Panc1 (cell line): ENCODE results near the gene NBL1. TPM values are rescaled to one million over a fixed set of nuclear protein-coding genes. Genes with fewer than 3 reads are reported as not detected.

Experiments used
- ATAC-seq: fragments of 200-7000 bp; cut with Tn5 transposase; 2 replicates; pipeline ENCODE4 v1.9.1; 2020; ENCODE audit warnings: mild to moderate bottlenecking, moderate library complexity
- BruUV-seq: library from RNA; stranded (reverse); fragments of 400-500 nt; replicated peaks from 2 replicates; lab custom pipeline; 2021; lab: Mats Ljungman, UMichigan
- CTCF ChIA-PET: fragments of 300-600 bp; sonication (Branson Sonifier 250); formaldehyde crosslinking; loops from one replicate; lab custom pipeline; 2022; ENCODE audit warnings: antibody characterized with exemption; lab: Charles Lee
- POLR2A ChIA-PET: fragments of 300-600 bp; sonication (Branson Sonifier 250); formaldehyde crosslinking; loops from one replicate; lab custom pipeline; 2022; ENCODE audit warnings: antibody characterized with exemption; lab: Charles Lee
- DNase-seq: peaks from one replicate; pipeline ENCODE4 v3.0.0-alpha.2; 2010; ENCODE audit warnings: low read depth, low spot score
- H3K27ac ChIP-seq: 2 replicates; pipeline ENCODE4 v1.5.1; 2011; ENCODE audit warnings: mild to moderate bottlenecking, low read length, inconsistent platforms
- H3K27me3 ChIP-seq: fragments of 200-500 bp; sonication (Bioruptor generic); 2 replicates; pipeline ENCODE4 v1.6.0; 2014; ENCODE audit warnings: low read length, inconsistent platforms; ENCODE audit not compliant: control insufficient read depth, insufficient read depth
- H3K36me3 ChIP-seq: fragments of 200-500 bp; sonication (Bioruptor generic); 2 replicates; pipeline ENCODE4 v1.5.1; 2014; ENCODE audit warnings: inconsistent platforms, mild to moderate bottlenecking, low read length, moderate library complexity; ENCODE audit not compliant: control insufficient read depth, insufficient read depth
- H3K4me1 ChIP-seq: 2 replicates; pipeline ENCODE4 v1.5.1; 2011; ENCODE audit warnings: inconsistent platforms, mild to moderate bottlenecking, low read length, moderate library complexity; ENCODE audit not compliant: control insufficient read depth, insufficient read depth
- H3K4me3 ChIP-seq, 2 experiments: 2 replicates each; pipeline ENCODE4 v1.5.1; 2011 to 2012; ENCODE audit warnings: low read depth in 2 of 2, low read length in 2 of 2, mild to moderate bottlenecking in 2 of 2, inconsistent platforms in 1 of 2, moderate library complexity in 1 of 2
- H3K9me3 ChIP-seq: fragments of 200-500 bp; sonication (Bioruptor generic); 2 replicates; pipeline ENCODE4 v1.5.1; 2014; ENCODE audit warnings: low read depth, mild to moderate bottlenecking, inconsistent platforms, low read length, moderate library complexity; ENCODE audit not compliant: control insufficient read depth, insufficient read depth
- CTCF ChIP-seq: fragments of 450-650 bp; IDR thresholded peaks from 2 replicates; pipeline ENCODE4 v1.5.1; 2017; ENCODE audit warnings: mild to moderate bottlenecking
- POLR2AphosphoS5 ChIP-seq: IDR thresholded peaks from 2 replicates; pipeline ENCODE4 v1.6.1; 2012; ENCODE audit warnings: mild to moderate bottlenecking, low read depth, low read length, moderate library complexity
- REST ChIP-seq, 2 experiments: IDR thresholded peaks; 2 replicates each; pipeline ENCODE4 v1.6.1; 2011 to 2012; ENCODE audit warnings: low read depth in 2 of 2, control low read depth in 1 of 2, low read length in 1 of 2, mild to moderate bottlenecking in 1 of 2, moderate library complexity in 1 of 2; ENCODE audit not compliant: insufficient read depth in 1 of 2
- SIN3A ChIP-seq: IDR thresholded peaks from 2 replicates; pipeline ENCODE4 v1.6.1; 2012; ENCODE audit warnings: low read depth, mild to moderate bottlenecking, low read length, moderate library complexity, borderline replicate concordance; ENCODE audit not compliant: insufficient read depth
- TCF7L2 ChIP-seq: IDR thresholded peaks from 2 replicates; pipeline ENCODE4 v1.6.1; 2011; ENCODE audit warnings: mild to moderate bottlenecking, low read depth, low read length, inconsistent platforms
- in situ Hi-C: cut with HindIII; loops from 2 replicates; pipeline ENCODE4 v1.10.0; 2016; ENCODE audit warnings: low sequenced_read_pairs, low pct_unique_long_range_greater_than_20kb
- intact Hi-C: fragments of 100-400 bp; cut with micrococcal nuclease; formaldehyde crosslinking; loops from one replicate; pipeline ENCODE4 v1.10.0; 2022; ENCODE audit not compliant: unreplicated experiment
- total RNA-seq: library from RNA; stranded (reverse); gene quantifications from one replicate; pipeline ENCODE4 v1.2.1, GENCODE V29; 2021; ENCODE audit not compliant: unreplicated experiment

Gene NBL1
- total RNA-seq, 1 experiment from 2014 or later = 191 TPM

GRCh38 chr1:19678493-19678892 lies 34.4 kb downstream of the NBL1 start:
- no peak for ATAC-seq
- Histone ChIP-seq H3K4me1 (no peaks in the 10 kb centered on the region), H3K27me3 (peaks cover 2% of the 10 kb centered on the region; the same call in 1 of the 2 replicates), H3K4me3 (no peak overlapping the region), H3K27ac (no peak overlapping the region), H3K36me3 (no peaks in the 10 kb centered on the region), H3K9me3 (no peaks in the 10 kb centered on the region)
- in situ Hi-C loops = no loop called here
- TF ChIP-seq SIN3A (no peak), TCF7L2 (no peak), POLR2AphosphoS5 (no peak), REST (IDR thresholded peaks at IDR 0.05; ENCODE audit: insufficient read depth in 1 of 2, low read depth in 2 of 2, low read length in 1 of 2) (no peak), CTCF (no peak)
- intact Hi-C loops = no loop called here
- no peak for DNase-seq
- BruUV-seq = no TSS peak
- CTCF ChIA-PET = no interaction called here
- POLR2A ChIA-PET = no interaction called here

- ATAC-seq = no peak
- Histone ChIP-seq H3K27me3 (peaks cover 2% of the 10 kb centered on the region; the same call in 1 of the 2 replicates), H3K4me1 (no peaks in the 10 kb centered on the region), H3K36me3 (no peaks in the 10 kb centered on the region), H3K27ac (no peak overlapping the region), H3K9me3 (no peaks in the 10 kb centered on the region), H3K4me3 (no peak overlapping the region)
- ChIA-PET CTCF (no interaction called here), POLR2A (interaction anchor here (0.5 kb wide), 1 partner anchor 19 kb away, joined by 7 read pairs; no protein-coding TSS in a partner anchor)
- in situ Hi-C loops = no loop called here
- TF ChIP-seq REST (IDR thresholded peaks at IDR 0.05; ENCODE audit: insufficient read depth in 1 of 2, low read depth in 2 of 2, low read length in 1 of 2) (no peak), TCF7L2 (no peak), CTCF (no peak), POLR2AphosphoS5 (no peak), SIN3A (no peak)
- BruUV-seq = no TSS peak
- DNase-seq = no peak
- intact Hi-C loops = no loop called here
Observed at GRCh38 chr1:19678931-19679453, 34.9 kb downstream of the NBL1 start.
